Measurements from ENCODE around the gene CLIC1. TPM values are rescaled to one million over a fixed set of nuclear protein-coding genes. Genes with fewer than 3 reads are reported as not detected.

The CLIC1 gene
- total RNA-seq, 1 donor from 2014 or later, result 286 TPM

GRCh38 chr6:31715022-31715958 is 21.0 kb downstream of the CLIC1 start, which contains the start of gene LY6G6D:
TSS of gene LY6G6D (plus strand) at chr6:31715348. CDS start at chr6:31715356, 8 bp downstream.
- intact Hi-C loops (cut with DNase I), result no loop called here
- Histone ChIP-seq H3K27me3 (no peaks in the 10 kb centered on the region), H3K4me1 (no peaks in the 10 kb centered on the region), H3K9me3 (no peaks in the 10 kb centered on the region), H3K4me3 (no peak within 1 kb of the TSS), H3K36me3 (no peaks in the 10 kb centered on the region), H3K27ac (no peak within 1 kb of the TSS)
- ATAC-seq (no peak), DNase-seq (no peak)
- no peak for TF ChIP-seq CTCF (IDR thresholded peaks at IDR 0.05)

GRCh38 chr6:31713991-31714684 is 22.2 kb downstream of the CLIC1 start:
- ATAC-seq, result no peak
- DNase-seq, result no peak
- intact Hi-C loops (cut with DNase I), result no loop called here

GRCh38 chr6:31713465-31713864 is 22.9 kb downstream of the CLIC1 start:
- no peaks in the 10 kb centered on the region for H3K36me3 ChIP-seq
- H3K27ac ChIP-seq, result no peak overlapping the region
- ATAC-seq, result no peak
- intact Hi-C loops (cut with DNase I), result no loop called here
- no peak for TF ChIP-seq CTCF (IDR thresholded peaks at IDR 0.05)
- DNase-seq, result no peak
- no peak overlapping the region for H3K4me3 ChIP-seq
- H3K9me3 ChIP-seq, result no peaks in the 10 kb centered on the region
- H3K4me1 ChIP-seq, result no peaks in the 10 kb centered on the region
- H3K27me3 ChIP-seq, result no peaks in the 10 kb centered on the region

More at GRCh38 chr6:31713991-31714684, 22.2 kb downstream of the CLIC1 start:
- Histone ChIP-seq H3K36me3 (no peaks in the 10 kb centered on the region), H3K27ac (no peak overlapping the region), H3K9me3 (no peaks in the 10 kb centered on the region), H3K4me3 (no peak overlapping the region), H3K4me1 (no peaks in the 10 kb centered on the region), H3K27me3 (no peaks in the 10 kb centered on the region)
- no peak for TF ChIP-seq CTCF (IDR thresholded peaks at IDR 0.05)

DNA sequence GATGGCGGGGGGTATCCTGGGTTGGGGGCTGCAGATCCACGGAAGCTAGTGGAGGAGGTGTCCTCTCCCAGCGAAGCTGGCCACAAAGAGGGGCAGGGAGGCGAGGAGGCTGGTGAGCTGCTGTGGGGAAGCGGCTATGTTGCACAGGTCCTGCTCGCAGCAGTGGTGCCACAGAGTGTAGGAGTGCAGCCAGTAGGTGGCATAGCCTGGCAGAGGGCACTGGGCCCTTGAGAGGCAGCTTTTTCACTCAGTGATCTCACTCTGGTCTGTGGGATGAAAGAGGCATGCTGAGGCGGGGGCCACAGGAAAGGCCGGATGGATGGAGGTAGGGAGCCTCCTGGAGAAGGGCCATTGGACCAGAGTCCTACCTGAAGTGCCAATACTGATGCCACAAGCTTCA is 24.0 kb downstream of the CLIC1 start:
- DNase-seq (no peak), ATAC-seq (peak; percentile 66)
- TF ChIP-seq CTCF (IDR thresholded peaks at IDR 0.05), result no peak
- Histone ChIP-seq H3K27me3 (no peaks in the 10 kb centered on the region), H3K4me3 (no peak overlapping the region), H3K4me1 (no peaks in the 10 kb centered on the region), H3K9me3 (no peaks in the 10 kb centered on the region), H3K36me3 (no peaks in the 10 kb centered on the region), H3K27ac (no peak overlapping the region)
- intact Hi-C loops (cut with DNase I), result no loop called here

GRCh38 chr6:31711233-31711632 is 25.1 kb downstream of the CLIC1 start:
- H3K4me1 ChIP-seq, result no peaks in the 10 kb centered on the region
- ATAC-seq (peak; percentile 78), DNase-seq (no peak)
- H3K27me3 ChIP-seq, result no peaks in the 10 kb centered on the region
- no peak overlapping the region for H3K27ac ChIP-seq
- no peak for TF ChIP-seq CTCF (IDR thresholded peaks at IDR 0.05)
- intact Hi-C loops (cut with DNase I), result no loop called here
- H3K36me3 ChIP-seq, result no peaks in the 10 kb centered on the region
- peak overlapping the region; percentile 3 for H3K4me3 ChIP-seq
- H3K9me3 ChIP-seq, result no peaks in the 10 kb centered on the region
